HepG2 (cell line): ENCODE measurements around the gene XRCC2. TPM values are rescaled to one million over a fixed set of nuclear protein-coding genes. Genes with fewer than 3 reads are reported as not detected.

Experiments used
- ATAC-seq: fragments of 200-7000 bp; cut with Tn5 transposase; 3 replicates; pipeline ENCODE4 v1.9.1; 2020; ENCODE audit warnings: mild to moderate bottlenecking, moderate library complexity
- BruUV-seq: library from RNA; stranded (reverse); fragments of 400-500 nt; replicated peaks from 2 replicates; lab custom pipeline; 2021; lab: Mats Ljungman, UMichigan
- CTCF ChIA-PET: fragments of 300-600 bp; formaldehyde crosslinking; extraction: SDS; loops from one replicate; lab custom pipeline; 2021; ENCODE audit warnings: low total read pairs, inconsistent platforms, low intra/inter-chr PET ratio; lab: Yijun Ruan, JAX
- POLR2A ChIA-PET: fragments of 350-600 bp; sonication (Branson Sonifier 250); formaldehyde crosslinking; loops from one replicate; lab custom pipeline; 2020; ENCODE audit warnings: antibody characterized with exemption, inconsistent platforms; lab: Yijun Ruan, JAX
- DNase-seq: peaks from one replicate; pipeline ENCODE4 v3.0.0-alpha.2; 2015; ENCODE audit warnings: low spot score
- FAIRE-seq: peaks from 3 replicates; lab custom pipeline; 2011; peaks lifted over from hg19 to GRCh38; lab: Jason Lieb, UNC
- H2AFZ ChIP-seq: one replicate; pipeline ENCODE4 v1.6.1; 2011; ENCODE audit warnings: low read length, inconsistent platforms
- H3K27ac ChIP-seq: fragments of 300-600 bp; 3 replicates; pipeline ENCODE4 v1.8.0; 2011; ENCODE audit warnings: mixed run types, mild to moderate bottlenecking, mixed read lengths, low read length, inconsistent platforms; ENCODE audit not compliant: insufficient read depth; ENCODE audit errors: extremely low read length
- H3K27me3 ChIP-seq, 2 experiments: fragments of 200-600 bp in 1 of 2; 2 replicates in 1 of 2; 3 replicates in 1 of 2; pipeline versions ENCODE4 v1.6.0 to v1.8.0; 2011; ENCODE audit warnings: low read length in 2 of 2, mild to moderate bottlenecking in 2 of 2, moderate library complexity in 2 of 2, inconsistent platforms in 1 of 2; ENCODE audit not compliant: insufficient read depth in 2 of 2, control insufficient read depth in 1 of 2
- H3K36me3 ChIP-seq, 2 experiments: fragments of 200-600 bp in 1 of 2; replicated peaks in 1 of 2; 2 replicates in 1 of 2; 3 replicates in 1 of 2; pipeline versions ENCODE4 v1.5.1 to v1.8.0; 2011; ENCODE audit warnings: low read length in 2 of 2, inconsistent platforms in 1 of 2; ENCODE audit not compliant: insufficient read depth in 2 of 2, control insufficient read depth in 1 of 2
- H3K4me1 ChIP-seq: 2 replicates; pipeline ENCODE4 v1.5.1; 2012; ENCODE audit warnings: low read length, inconsistent platforms; ENCODE audit not compliant: insufficient read depth
- H3K4me2 ChIP-seq: 2 replicates; pipeline ENCODE4 v1.6.0; 2011; ENCODE audit warnings: low read depth, low read length, inconsistent platforms
- H3K4me3 ChIP-seq, 3 experiments: fragments of 200-600 bp in 1 of 3; sonication (generic), shearing (Covaris generic) in 1 of 3; replicated peaks in 1 of 3; 2 replicates each; pipeline ENCODE4 v1.5.1; 2011 to 2016; ENCODE audit warnings: low read length in 3 of 3, inconsistent platforms in 2 of 3, low read depth in 2 of 3, mild to moderate bottlenecking in 2 of 3, control low read depth in 1 of 3, mixed read lengths in 1 of 3; ENCODE audit not compliant: insufficient read depth in 1 of 3
- H3K79me2 ChIP-seq: one replicate; pipeline ENCODE4 v1.6.1; 2011; ENCODE audit warnings: low read length, inconsistent platforms; ENCODE audit not compliant: insufficient read depth
- H3K9ac ChIP-seq: 2 replicates; pipeline ENCODE4 v1.6.0; 2011; ENCODE audit warnings: mild to moderate bottlenecking, low read depth, low read length, inconsistent platforms; ENCODE audit not compliant: insufficient read depth
- H3K9me3 ChIP-seq: 2 replicates; pipeline ENCODE4 v1.5.1; 2012; ENCODE audit warnings: mild to moderate bottlenecking, low read length
- H4K20me1 ChIP-seq: 2 replicates; pipeline ENCODE4 v1.6.0; 2011; ENCODE audit warnings: inconsistent platforms, mild to moderate bottlenecking, low read length, moderate library complexity; ENCODE audit not compliant: insufficient read depth
- FOXJ3 ChIP-seq: sonication (generic); formaldehyde crosslinking; IDR thresholded peaks from 2 replicates; pipeline ENCODE4 v1.4.0; 2020; ENCODE audit warnings: missing genetic modification reagents, mild to moderate bottlenecking, borderline replicate concordance
- HNRNPUL1 ChIP-seq: fragments of 200-400 bp; formaldehyde crosslinking; IDR thresholded peaks from 2 replicates; pipeline ENCODE4 v1.6.1; 2017; ENCODE audit warnings: low read depth, mild to moderate bottlenecking, low read length, moderate library complexity
- REL ChIP-seq: sonication (generic); formaldehyde crosslinking; conservative IDR thresholded peaks from 2 replicates; pipeline ENCODE4 v1.8.0; 2022; ENCODE audit warnings: mild to moderate bottlenecking, missing genetic modification reagents, moderate library complexity
- SKIL ChIP-seq: sonication (generic); formaldehyde crosslinking; IDR thresholded peaks from 2 replicates; pipeline ENCODE4 v1.8.0; 2022; ENCODE audit warnings: missing genetic modification reagents, mild to moderate bottlenecking, moderate library complexity, borderline replicate concordance
- WGBS: methylation state at CpG from one replicate; pipeline ENCODE4 v1.1.6; 2017; ENCODE audit warnings: low lambda C conversion rate; 5-methylcytosine and 5-hydroxymethylcytosine counted together
- in situ Hi-C: cut with HindIII; loops from 2 replicates; pipeline ENCODE4 v1.10.0; 2017; ENCODE audit warnings: low pct_unique_long_range_greater_than_20kb; ENCODE audit not compliant: extremely low pct_ligation_motif_present
- intact Hi-C: fragments of 100-400 bp; cut with micrococcal nuclease; formaldehyde crosslinking; loops from one replicate; pipeline ENCODE4 v1.10.0; 2022; ENCODE audit not compliant: unreplicated experiment
- polyA plus RNA-seq, 8 experiments: library from polyadenylated mRNA; depleted of rRNA in 3 of 8; stranded (reverse) in 7 of 8; unstranded in 1 of 8; fragments of >200 nt; fragmentation: Illumina TruSeq in 4 of 8; extraction: Trizol in 4 of 8; gene quantifications; 2 replicates each; pipeline versions ENCODE4 v1.2.1 to v1.2.3, GENCODE V29; 2011 to 2016; ENCODE audit warnings: low read depth in 4 of 8, missing spikeins in 1 of 8, mixed read lengths in 1 of 8; ENCODE audit not compliant: insufficient read depth in 1 of 8
- total RNA-seq, 5 experiments: library from RNA; depleted of rRNA; stranded (reverse); fragments of >200 nt; fragmentation: Illumina TruSeq; extraction: Trizol; gene quantifications; 2 replicates each; pipeline ENCODE4 v1.2.3, GENCODE V29; 2016; ENCODE audit warnings: low read depth in 1 of 5
- TF ChIP-seq, protein P1 (sequence below): sonication (generic); formaldehyde crosslinking; IDR thresholded peaks from 2 replicates; pipeline ENCODE4 v1.8.1; 2023; ENCODE audit warnings: mild to moderate bottlenecking, missing genetic modification reagents

XRCC2 gene
- total and polyA plus RNA-seq, 2 of the 13 experiments (the other 11 are each of a cell fraction or from before 2014, with no cell fraction given), result 3.8 to 14.5 TPM

DNA sequence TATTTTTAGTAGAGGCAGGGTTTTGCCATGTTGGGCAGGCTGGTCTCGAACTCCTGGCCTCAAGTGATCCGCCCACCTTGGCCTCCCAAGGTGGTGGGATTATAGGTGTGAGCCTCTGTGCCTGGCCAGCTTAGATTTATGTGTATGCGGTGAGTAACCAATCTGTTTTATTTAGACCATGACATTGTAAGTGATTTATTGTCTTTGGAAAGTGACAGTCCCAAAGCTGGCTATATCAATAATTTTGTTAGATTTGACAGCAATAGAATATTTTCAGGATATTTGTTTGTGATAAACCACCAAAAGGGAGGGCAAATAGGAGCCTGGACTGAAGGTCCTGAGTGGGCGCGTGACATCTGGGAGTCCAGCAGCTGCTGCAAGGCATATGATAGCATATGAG is 75.7 kb downstream of the XRCC2 start (continued):
- TF ChIP-seq, protein P1, sequence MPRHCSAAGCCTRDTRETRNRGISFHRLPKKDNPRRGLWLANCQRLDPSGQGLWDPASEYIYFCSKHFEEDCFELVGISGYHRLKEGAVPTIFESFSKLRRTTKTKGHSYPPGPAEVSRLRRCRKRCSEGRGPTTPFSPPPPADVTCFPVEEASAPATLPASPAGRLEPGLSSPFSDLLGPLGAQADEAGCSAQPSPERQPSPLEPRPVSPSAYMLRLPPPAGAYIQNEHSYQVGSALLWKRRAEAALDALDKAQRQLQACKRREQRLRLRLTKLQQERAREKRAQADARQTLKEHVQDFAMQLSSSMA (CRISPR knock-in tag), result no peak
- TF ChIP-seq FOXJ3 (CRISPR knock-in tag) (no peak), SKIL (CRISPR knock-in tag) (no peak)

DNA sequence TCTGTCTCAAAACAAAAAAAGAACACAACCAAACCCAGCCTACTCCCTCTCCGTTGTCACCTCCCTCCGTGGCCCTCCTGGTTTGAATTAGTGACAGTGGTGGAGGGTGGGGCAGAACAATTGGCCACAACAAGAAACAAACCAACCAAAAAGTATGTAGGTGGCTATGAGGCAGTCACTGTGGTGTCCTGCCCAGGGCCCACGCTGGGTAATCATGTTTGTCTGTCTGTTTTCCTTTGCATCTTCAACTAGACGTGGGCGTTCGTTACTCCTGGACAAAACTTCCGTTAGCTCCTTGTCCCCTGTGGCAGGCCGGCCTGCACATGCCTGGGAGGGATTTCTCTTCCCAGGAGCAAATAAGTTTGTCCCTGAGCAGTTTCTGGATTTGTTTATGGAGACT is 78.4 kb downstream of the XRCC2 start:
- POLR2A ChIA-PET, result no interaction called here

More for the DNA sequence above, 78.4 kb downstream of the XRCC2 start:
- FAIRE-seq, result no peak
- Histone ChIP-seq H2AFZ (no peak overlapping the region), H3K4me3 (no peak overlapping the region), H3K9me3 (no peaks in the 10 kb centered on the region), H4K20me1 (no peaks in the 10 kb centered on the region), H3K27ac (no peak overlapping the region), H3K79me2 (no peaks in the 10 kb centered on the region), H3K27me3 (0 out of 5 replicates have a peak, but pooled peaks cover 0 to 2% of the 10 kb centered on the region in 2 experiments), H3K9ac (no peak overlapping the region), H3K4me2 (no peak overlapping the region; the same call in 1 of the 2 replicates), H3K36me3 (no peaks in the 10 kb centered on the region)
- peak; percentile 59 for ATAC-seq
- intact Hi-C loops (no loop called here), in situ Hi-C loops (no loop called here)
- DNase-seq, result no peak
- CTCF ChIA-PET, result no interaction called here
- no TSS peak for BruUV-seq
- WGBS, result 25% methylated on average over 8 of the region's 8 CpGs
- TF ChIP-seq REL (no peak), HNRNPUL1 (no peak)
- TF ChIP-seq, all 625 proteins: peak for 0
- no peaks in the 10 kb centered on the region for H3K4me1 ChIP-seq
